Activated naive CD4-positive, alpha-beta T cell treated with Interleukin-2 at 50 U/mL for 16 hours (primary cell): ENCODE data around the gene ULBP3.
A peak's percentile ranks its signal among the peaks of the same experiment; 100 is the strongest.
"Not testable (repeated sequence)": the region's sequence is repeated elsewhere in the genome, so short reads cannot be mapped to it uniquely, and the experiment has no call there.

Source experiments
- DNase-seq: peaks from one replicate; pipeline ENCODE4 v3.0.0-alpha.2; 2020

Gene ULBP3

GRCh38 chr6:150075034-150075421 is 6.1 kb upstream of the ULBP3 start:
- no peak for DNase-seq

- not testable (repeated sequence) for DNase-seq
These were observed 5.6 kb upstream of the ULBP3 start for GRCh38 chr6:150074396-150075033.

- DNase-seq: peak; percentile 59
These were observed 3.3 kb upstream of the ULBP3 start for GRCh38 chr6:150072201-150072600.

GRCh38 chr6:150070236-150070818 is 1.4 kb upstream of the ULBP3 start:
- no peak for DNase-seq

GRCh38 chr6:150069706-150070105 is 785 bp upstream of the ULBP3 start:
- DNase-seq: no peak

- no peak for DNase-seq
These were observed 770 bp downstream of the ULBP3 start for GRCh38 chr6:150068151-150068550.

- no peak for DNase-seq
These were observed 3.8 kb downstream of the ULBP3 start for GRCh38 chr6:150065083-150065482.

GRCh38 chr6:150063640-150064039 is 5.3 kb downstream of the ULBP3 start:
- DNase-seq: no peak

GRCh38 chr6:150059973-150060372 is 8.9 kb downstream of the ULBP3 start:
- not testable (repeated sequence) for DNase-seq

GRCh38 chr6:150058986-150059385 is 9.9 kb downstream of the ULBP3 start:
- DNase-seq: no peak

- DNase-seq: no peak
These were observed 10.6 kb downstream of the ULBP3 start for GRCh38 chr6:150058231-150058792.

- no peak for DNase-seq
These were observed 11.4 kb downstream of the ULBP3 start for GRCh38 chr6:150057501-150057951.

- DNase-seq: no peak
These were observed 12.0 kb downstream of the ULBP3 start for GRCh38 chr6:150056916-150057315.

- DNase-seq: no peak
These were observed 12.8 kb downstream of the ULBP3 start for GRCh38 chr6:150056156-150056555.

GRCh38 chr6:150055131-150055530 is 13.8 kb downstream of the ULBP3 start:
- DNase-seq: no peak

- no peak for DNase-seq
These were observed 15.5 kb downstream of the ULBP3 start for GRCh38 chr6:150053450-150053849.

GRCh38 chr6:150050846-150051245 is 18.1 kb downstream of the ULBP3 start:
- no peak for DNase-seq

- no peak for DNase-seq
These were observed 20.8 kb downstream of the ULBP3 start for GRCh38 chr6:150048099-150048498.

GRCh38 chr6:150046943-150047342 is 22.0 kb downstream of the ULBP3 start:
- DNase-seq: no peak

- no peak for DNase-seq
These were observed 24.2 kb downstream of the ULBP3 start for GRCh38 chr6:150044621-150045145.

GRCh38 chr6:150043501-150044412 is 25.2 kb downstream of the ULBP3 start:
- no peak for DNase-seq

- no peak for DNase-seq
These were observed 25.8 kb downstream of the ULBP3 start for GRCh38 chr6:150043096-150043495.
